Thoracic aorta (tissue), 2 donors: ENCODE data around the gene SELENOO. TPM values are rescaled to one million over a fixed set of nuclear protein-coding genes. Genes with fewer than 3 reads are reported as not detected.

Experiments used
- ATAC-seq: fragments of 150-250 bp; one replicate; pipeline ENCODE4 v1.8.0; 2017; ENCODE audit warnings: low read depth; ENCODE audit not compliant: insufficient number of reproducible peaks, low FRiP score
- DNase-seq: peaks from one replicate; pipeline ENCODE4 v3.0.0-alpha.2; 2020; ENCODE audit warnings: low spot score
- H3K27ac ChIP-seq, 2 donors: fragments of 200-600 bp; sonication (generic); 1 replicate in 1 of 2; 2 replicates in 1 of 2; pipeline ENCODE4 v1.5.1; 2016; ENCODE audit warnings: mild to moderate bottlenecking in 2 of 2, moderate library complexity in 2 of 2
- H3K27me3 ChIP-seq: fragments of 200-600 bp; sonication (generic); replicated peaks from 2 replicates; pipeline ENCODE4 v1.6.0; 2016; ENCODE audit warnings: mild to moderate bottlenecking; ENCODE audit not compliant: insufficient read depth
- H3K36me3 ChIP-seq: fragments of 200-600 bp; sonication (generic); one replicate; pipeline ENCODE4 v1.5.1; 2016
- H3K4me1 ChIP-seq, 2 donors: fragments of 200-600 bp; sonication (generic); 1 replicate in 1 of 2; 2 replicates in 1 of 2; pipeline versions ENCODE4 v1.5.1 to v1.6.0; 2016; ENCODE audit warnings: low read depth in 2 of 2, mild to moderate bottlenecking in 1 of 2; ENCODE audit not compliant: control insufficient read depth in 1 of 2
- H3K4me3 ChIP-seq: fragments of 200-600 bp; sonication (generic); 2 replicates; pipeline ENCODE4 v1.5.1; 2016; ENCODE audit warnings: mild to moderate bottlenecking
- H3K9me3 ChIP-seq: fragments of 200-600 bp; sonication (generic); 2 replicates; pipeline ENCODE4 v1.5.1; 2016
- CTCF ChIP-seq: fragments of 200-600 bp; sonication (generic); IDR thresholded peaks from one replicate; pipeline ENCODE4 v1.5.1; 2019; ENCODE audit warnings: antibody characterized with exemption
- total RNA-seq, 2 donors: library from RNA; depleted of rRNA; stranded (reverse); fragments of >200 nt; gene quantifications; one replicate each; pipeline versions ENCODE4 v1.1.0 to v1.2.3, GENCODE V29; 2016

Gene SELENOO
- total RNA-seq, 2 donors from 2014 or later, result 25.6 to 41.0 TPM

DNA sequence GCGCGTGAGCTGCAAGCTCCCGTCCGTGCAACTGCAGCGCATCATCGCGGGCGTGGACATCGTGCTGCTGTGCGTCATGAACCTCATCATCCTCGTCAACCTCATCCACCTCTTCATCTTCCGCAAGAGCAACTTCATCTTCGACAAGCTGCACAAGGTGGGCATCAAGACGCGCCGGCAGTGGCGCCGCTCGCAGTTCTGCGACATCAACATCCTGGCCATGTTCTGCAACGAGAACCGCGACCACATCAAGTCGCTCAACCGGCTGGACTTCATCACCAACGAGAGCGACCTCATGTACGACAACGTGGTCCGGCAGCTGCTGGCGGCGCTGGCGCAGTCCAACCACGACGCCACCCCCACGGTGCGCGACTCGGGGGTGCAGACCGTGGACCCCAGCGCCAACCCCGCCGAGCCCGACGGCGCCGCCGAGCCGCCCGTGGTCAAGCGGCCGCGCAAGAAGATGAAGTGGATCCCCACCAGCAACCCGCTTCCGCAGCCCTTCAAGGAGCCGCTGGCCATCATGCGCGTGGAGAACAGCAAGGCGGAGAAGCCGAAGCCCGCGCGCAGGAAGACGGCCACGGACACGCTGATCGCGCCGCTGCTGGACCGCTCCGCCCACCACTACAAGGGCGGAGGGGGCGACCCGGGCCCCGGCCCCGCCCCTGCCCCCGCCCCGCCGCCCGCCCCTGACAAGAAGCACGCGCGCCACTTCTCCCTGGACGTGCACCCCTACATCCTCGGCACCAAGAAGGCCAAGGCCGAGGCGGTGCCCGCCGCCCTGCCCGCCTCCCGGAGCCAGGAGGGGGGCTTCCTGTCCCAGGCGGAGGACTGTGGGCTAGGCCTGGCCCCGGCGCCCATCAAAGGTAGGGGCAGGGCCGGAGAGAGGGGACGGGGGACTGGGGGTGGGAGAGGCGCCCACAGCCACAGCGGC is 23.0 kb upstream of the SELENOO start:
- DNase-seq (no peak), ATAC-seq (no peak)
- Histone ChIP-seq H3K9me3 (no peaks in the 10 kb centered on the region), H3K4me3 (no peak overlapping the region), H3K4me1 (no peaks in the 10 kb centered on the region), H3K36me3 (no peaks in the 10 kb centered on the region), H3K27me3 (no peaks in the 10 kb centered on the region), H3K27ac (no peak overlapping the region)
- TF ChIP-seq CTCF, result no peak

- no peaks in the 10 kb centered on the region for H3K27me3 ChIP-seq
- no peaks in the 10 kb centered on the region for H3K9me3 ChIP-seq
- H3K27ac ChIP-seq, result no peak overlapping the region
- TF ChIP-seq CTCF, result no peak
- no peak overlapping the region for H3K4me3 ChIP-seq
- H3K36me3 ChIP-seq, result no peaks in the 10 kb centered on the region
- H3K4me1 ChIP-seq, result no peaks in the 10 kb centered on the region
- DNase-seq (no peak), ATAC-seq (no peak)
Measured at GRCh38 chr22:50178471-50178864, 22.3 kb upstream of the SELENOO start.

DNA sequence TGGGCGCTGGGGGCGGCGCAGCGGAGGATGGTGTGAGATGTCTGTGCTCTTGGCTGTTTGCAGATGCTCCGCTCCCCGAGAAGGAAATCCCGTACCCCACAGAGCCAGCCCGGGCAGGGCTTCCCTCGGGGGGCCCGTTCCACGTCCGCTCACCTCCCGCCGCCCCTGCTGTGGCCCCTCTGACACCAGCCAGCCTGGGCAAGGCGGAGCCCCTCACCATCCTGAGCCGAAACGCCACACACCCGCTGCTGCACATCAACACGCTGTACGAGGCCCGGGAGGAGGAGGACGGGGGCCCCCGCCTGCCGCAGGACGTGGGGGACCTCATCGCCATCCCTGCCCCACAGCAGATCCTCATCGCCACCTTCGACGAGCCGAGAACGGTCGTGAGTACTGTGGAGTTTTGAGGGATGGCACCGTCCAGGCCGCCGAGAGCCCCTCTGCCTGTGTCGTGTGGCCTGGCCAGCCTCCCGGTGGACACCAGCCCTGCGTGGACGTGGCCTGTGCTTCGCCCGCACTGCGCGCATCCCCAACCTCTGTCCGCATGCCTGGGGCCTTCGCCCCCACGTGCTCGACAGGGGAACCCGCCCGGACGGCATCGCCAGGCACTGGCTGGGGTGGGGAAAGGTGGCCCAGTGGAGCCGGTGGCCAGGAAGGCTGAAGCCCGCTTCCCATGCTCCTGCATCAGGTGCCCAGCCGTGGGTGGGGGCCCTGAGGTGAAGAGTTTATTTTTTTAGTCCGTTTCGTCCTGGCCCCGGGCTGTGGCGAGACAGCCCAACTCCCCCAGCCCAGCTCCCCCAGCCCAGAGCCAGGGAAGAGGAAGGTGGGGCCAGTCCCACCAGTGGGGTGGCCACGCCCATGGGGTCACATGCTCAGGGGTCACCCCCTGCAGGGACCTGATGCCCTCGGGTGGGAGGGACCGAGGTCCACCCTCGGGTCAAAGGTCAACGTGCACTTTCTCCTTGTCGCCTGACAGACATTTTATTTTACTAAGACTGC is 21.6 kb upstream of the SELENOO start:
- H3K27me3 ChIP-seq, result no peaks in the 10 kb centered on the region
- no peak for TF ChIP-seq CTCF
- H3K9me3 ChIP-seq, result no peaks in the 10 kb centered on the region
- no peak overlapping the region for H3K4me3 ChIP-seq
- H3K27ac ChIP-seq, result no peak overlapping the region
- DNase-seq (no peak), ATAC-seq (no peak)
- H3K36me3 ChIP-seq, result no peaks in the 10 kb centered on the region
- peaks cover 0 to 6% of the 10 kb centered on the region in 2 donors for H3K4me1 ChIP-seq

DNA sequence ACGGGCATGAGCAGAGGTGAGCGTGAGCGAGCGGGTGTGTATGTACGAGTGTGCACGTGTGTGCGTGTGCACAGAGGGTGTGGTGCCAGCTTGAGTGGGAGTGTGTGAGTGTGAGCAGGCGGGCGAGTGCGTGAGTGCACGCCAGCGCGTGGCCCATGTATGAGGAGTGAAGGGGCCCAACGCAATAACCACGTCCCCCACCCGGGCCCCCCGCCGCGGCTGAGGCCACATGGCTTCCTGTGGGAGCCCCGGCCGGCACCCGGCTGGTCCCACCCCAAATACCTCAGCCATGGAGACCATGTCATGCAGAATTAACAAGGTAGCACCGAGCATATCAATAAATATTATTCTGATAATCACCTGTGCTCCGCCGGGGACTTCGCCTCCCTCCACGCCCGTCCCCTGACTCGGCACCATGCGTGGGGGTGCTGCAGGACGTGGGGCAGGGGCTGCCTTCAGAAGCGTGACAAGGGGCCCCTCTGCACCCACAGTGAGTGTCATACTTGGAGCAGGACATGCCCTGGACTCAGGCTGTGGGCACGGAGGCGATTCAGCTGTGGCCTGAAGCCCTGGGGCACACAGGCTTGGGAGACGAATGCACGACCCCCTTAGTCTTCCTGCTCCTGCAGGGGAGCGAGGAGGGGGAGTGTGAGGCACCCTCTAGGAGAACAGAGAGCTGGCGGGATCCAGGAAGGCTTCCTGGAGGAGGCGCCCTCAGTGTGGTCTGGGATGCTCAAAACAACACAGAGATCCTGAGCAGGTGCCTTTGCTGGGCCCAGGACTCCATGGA is 20.7 kb upstream of the SELENOO start:
- H3K27me3 ChIP-seq, result no peaks in the 10 kb centered on the region
- DNase-seq (no peak), ATAC-seq (no peak)
- H3K4me3 ChIP-seq, result no peak overlapping the region
- H3K9me3 ChIP-seq, result no peaks in the 10 kb centered on the region
- H3K27ac ChIP-seq, result no peak overlapping the region
- TF ChIP-seq CTCF, result no peak
- no peaks in the 10 kb centered on the region for H3K36me3 ChIP-seq
- H3K4me1 ChIP-seq, result peaks cover 6 to 15% of the 10 kb centered on the region in 2 donors
